Fibroblast of gingiva (primary cell): ENCODE results near the gene ELOVL5.
A peak's percentile ranks its signal among the peaks of the same experiment; 100 is the strongest.
"Not testable (repeated sequence)": the region's sequence is repeated elsewhere in the genome, so short reads cannot be mapped to it uniquely, and the experiment has no call there.

Experiments used
- DNase-seq: peaks from one replicate; pipeline ENCODE4 v3.0.0-alpha.2; 2011; ENCODE audit warnings: low read depth

Gene ELOVL5

DNA sequence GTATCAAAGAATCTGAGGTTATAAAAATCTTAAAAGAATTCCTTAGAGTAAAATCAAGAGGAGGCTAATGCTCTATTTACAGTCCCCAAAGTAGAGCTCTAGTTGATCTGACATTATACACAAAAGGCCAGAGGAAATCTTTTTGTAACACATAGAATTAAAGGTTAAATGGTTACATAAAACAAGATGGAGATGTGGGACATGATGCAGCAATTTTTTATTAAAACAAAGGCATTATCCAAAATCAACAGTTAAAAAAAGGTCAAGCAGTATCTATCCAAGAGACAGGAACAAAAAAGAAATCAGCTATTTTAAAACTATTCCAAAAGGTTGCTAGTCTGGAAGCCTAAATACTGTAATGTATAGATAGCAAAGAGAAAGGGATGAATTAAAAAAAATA lies 20.4 kb downstream of the ELOVL5 start:
- DNase-seq: no peak

- DNase-seq: peak; percentile 37
These were observed 21.7 kb downstream of the ELOVL5 start for GRCh38 chr6:53327017-53327395.

GRCh38 chr6:53326372-53327016 lies 22.3 kb downstream of the ELOVL5 start:
- DNase-seq: peak; percentile 95

- no peak for DNase-seq
These were observed 23.0 kb downstream of the ELOVL5 start for GRCh38 chr6:53325785-53326184.

DNA sequence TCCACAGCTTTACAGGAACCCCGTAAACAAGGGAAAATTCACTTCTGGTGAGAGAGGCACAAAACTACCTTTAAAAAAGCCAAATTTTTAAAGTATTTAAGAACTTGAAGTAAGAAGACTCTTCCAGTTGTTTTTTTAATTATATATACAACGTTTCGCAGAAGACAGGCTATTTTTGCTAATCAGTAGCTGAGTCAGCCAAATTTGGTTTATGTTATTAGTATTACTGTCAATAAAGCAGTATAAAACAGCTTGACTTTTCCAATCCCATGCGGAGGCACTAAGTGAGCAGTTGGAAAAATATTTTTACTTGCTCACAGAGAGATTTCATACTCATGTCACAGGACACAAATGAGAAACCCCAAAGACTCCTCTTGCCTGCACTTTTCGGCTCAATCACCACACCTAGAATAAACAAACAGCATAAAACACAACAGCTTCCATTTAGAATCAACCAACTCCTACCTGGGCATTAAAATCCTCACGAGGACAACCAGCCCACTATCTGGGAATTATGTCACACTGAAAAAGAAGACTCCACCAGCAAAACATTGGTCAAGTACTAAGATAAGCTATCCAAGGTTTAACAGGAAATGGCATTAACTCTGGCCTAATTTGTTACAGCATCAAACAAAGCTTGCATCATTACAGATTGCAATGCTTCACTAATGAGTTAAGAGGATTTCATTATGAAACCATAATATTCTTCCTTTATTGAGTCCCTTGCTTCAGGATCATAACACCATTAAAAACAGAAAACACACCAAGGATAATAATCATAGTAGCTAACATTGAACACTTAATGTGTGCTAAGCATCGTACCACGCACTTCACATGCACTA lies 26.3 kb downstream of the ELOVL5 start:
- no peak for DNase-seq

DNA sequence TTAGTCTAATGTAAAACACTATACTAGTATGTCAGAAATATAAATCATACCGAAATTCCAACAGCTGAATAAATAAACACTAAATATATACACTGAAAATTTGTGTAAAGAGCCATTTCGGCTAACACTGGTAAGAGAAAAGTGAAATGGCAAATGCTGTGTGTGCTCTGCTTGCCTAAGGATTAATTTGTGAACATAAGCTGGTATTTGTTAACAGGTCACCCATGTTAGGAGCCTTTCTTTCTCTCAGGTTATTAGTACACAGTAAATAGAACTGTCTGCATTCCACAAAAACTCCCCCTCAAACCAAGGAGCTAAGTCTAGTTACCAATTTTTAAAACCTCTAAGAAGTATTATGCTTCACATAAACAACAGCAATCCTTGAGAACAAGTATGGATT lies 27.0 kb downstream of the ELOVL5 start:
- DNase-seq: peak; percentile 24

DNA sequence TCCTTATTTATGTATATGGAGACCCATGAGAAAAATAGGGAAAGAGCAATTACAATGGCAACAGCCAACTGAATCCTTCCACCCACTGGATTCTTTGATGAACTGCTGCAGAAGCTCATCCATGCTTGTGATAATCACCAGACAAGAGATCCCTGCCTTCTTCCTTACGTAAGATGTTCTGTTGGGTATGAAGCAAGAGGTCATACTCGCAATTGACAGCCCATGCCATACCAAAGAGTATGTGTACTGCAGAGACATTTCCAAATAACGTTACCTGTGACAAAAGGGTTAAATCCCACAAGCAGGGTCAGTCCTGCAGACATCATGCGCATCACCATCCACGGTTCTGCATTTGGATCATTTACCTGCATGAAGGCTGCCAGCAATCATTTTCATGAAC lies 27.8 kb downstream of the ELOVL5 start:
- peak; percentile 46 for DNase-seq

- no peak for DNase-seq
These were observed 30.3 kb downstream of the ELOVL5 start for GRCh38 chr6:53318429-53318828.

GRCh38 chr6:53317861-53318260 lies 30.9 kb downstream of the ELOVL5 start:
- no peak for DNase-seq

- not testable (repeated sequence) for DNase-seq
These were observed 31.5 kb downstream of the ELOVL5 start for GRCh38 chr6:53317299-53317698.

GRCh38 chr6:53316142-53316541 lies 32.6 kb downstream of the ELOVL5 start:
- no peak for DNase-seq

DNA sequence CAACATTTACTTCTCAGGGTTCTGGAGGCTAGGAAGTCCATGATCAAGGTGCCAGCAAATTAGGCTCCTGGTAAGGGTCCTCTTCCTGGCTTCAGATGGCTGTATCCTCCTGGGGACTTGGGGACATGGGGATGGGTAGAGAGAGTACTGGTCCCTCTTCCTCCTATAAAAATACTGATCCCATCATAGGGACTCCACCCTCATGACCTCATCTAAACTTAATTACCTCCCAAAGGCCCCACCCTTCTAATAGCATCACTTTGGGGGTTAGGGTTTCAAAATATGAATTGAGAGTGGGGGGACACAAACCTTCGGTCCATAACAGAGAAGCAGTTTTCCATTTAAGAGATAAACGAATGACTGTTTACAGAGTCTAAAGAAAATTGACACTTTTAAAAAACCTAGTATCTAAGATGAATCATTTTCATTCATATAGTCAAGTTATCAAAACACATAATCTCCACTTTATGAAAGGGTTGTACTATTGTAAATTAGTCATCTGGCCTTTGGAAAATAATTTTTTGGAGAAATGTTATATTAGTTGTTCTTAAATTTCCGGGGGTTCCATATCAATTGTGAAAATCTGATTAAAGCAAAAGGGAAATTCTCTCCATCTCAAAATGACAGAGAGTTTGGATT lies 33.5 kb downstream of the ELOVL5 start:
- DNase-seq: no peak

- no peak for DNase-seq
These were observed 34.9 kb downstream of the ELOVL5 start for GRCh38 chr6:53313784-53314400.

GRCh38 chr6:53312355-53312754 lies 36.4 kb downstream of the ELOVL5 start:
- DNase-seq: no peak

DNA sequence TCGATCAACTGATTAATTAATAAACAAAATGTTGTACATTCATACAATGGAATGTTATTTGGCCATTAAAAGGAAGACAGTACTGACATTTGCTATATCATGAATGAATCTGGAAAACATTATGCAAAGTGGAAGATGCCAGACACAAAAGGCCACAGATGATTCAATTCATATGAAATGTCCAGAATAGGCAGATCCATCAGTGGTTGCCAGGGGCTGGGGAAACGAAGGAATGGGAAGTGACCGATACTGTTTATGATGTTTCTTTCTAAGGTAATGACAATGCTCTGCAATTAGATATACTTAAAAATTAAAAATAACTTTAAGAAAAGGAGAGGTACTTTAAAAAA lies 37.2 kb downstream of the ELOVL5 start:
- DNase-seq: peak; percentile 78

DNA sequence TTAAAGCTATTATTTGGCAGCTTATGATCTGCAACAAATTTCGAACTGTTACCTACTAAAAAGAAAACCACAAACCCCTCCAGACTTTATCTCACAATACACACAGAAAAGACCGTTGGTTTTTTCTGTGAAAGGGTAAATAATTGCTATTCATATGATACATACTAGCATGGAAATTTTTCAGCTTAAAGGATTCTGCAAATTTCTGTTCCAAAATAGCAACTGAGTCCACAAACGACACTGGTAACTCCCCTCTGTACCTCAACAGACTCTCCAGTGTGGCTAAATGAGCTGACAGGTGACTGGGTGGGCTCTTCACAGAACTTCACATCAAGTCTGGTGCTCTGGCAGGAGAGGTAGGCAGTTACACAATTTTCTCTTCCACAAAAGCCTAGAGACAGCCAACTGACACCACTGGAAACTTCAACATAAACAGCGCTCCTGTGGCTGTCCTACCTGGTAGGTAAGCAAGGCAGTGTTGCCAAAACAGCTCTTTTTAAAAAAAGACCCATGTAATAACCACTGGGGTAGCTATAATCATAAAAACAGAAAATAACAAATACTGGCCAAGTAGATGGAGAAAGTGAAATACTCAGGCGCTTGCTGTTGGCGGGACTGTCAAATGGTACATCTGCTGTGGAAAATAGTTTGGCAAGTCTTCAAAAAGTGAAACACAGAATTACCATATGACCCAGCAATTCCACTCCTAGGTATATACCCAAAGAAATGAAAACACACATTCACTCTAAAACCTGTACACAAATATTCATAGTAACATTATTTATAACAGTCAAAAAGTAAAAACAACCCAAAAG lies 37.8 kb downstream of the ELOVL5 start:
- peak; percentile 53 for DNase-seq

GRCh38 chr6:53309901-53310300 lies 38.8 kb downstream of the ELOVL5 start:
- no peak for DNase-seq

DNA sequence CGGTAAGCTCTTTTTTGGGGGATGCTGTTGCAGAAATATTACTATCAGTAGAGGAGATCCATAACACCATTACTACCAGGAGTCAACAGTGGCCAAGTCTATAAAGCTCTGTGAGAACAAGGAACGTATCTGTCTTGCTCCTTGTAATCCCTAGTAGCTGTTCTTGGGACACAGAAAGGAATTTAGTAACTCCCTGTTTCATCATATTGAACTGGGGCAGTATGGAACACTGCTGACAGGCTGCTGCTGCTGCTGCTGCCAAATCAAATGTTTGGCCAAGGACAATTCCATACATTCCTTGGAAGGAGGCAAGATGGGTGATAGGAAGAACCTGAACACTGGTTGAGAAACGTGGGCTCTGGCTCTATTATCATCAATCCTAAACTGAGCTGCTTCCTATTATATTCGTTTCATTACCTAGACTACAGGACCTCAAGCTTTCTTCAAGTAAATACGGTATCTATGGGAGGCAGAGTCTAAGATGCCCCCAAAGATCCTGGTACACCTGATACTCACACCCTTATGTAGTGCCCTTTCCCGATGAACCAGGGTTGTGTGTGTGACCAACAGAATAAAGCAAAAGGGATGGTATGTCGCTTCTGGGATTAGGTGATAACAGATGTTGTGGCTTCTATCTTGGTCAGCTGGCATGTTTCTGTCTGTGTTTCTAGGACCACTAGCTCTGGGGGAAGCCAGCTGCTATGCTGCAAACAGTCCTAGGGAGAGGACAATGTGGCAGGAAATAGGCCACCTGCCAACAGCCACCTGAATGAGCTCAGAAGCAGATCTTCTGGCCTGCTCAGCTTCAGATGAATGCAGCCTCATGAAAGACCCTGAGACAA lies 39.5 kb downstream of the ELOVL5 start:
- peak; percentile 85 for DNase-seq

DNA sequence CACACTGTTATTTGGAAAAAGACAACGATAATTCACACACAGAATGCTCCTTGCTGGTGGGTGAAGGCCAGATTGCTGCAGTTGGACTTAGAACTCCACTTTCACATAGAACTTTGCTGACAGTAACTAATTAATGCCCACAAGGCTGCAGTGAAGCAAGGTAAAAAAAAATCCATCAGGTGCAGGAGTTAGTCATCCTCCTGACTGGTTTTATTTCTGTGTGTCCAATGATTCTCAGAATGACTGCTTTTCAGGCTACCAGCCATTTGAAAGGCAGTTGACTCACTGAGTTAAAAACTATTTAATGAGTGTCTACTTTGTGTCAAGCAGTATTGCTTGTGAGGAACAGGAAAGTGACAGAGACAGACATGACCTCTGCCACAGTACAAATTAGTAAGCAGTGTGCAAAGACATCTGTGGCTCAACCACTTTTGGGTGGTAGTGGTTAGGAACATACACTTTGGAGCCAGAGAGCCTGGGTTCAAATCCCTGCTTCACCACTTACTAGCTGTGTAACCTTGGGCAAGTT lies 41.9 kb downstream of the ELOVL5 start:
- no peak for DNase-seq

DNA sequence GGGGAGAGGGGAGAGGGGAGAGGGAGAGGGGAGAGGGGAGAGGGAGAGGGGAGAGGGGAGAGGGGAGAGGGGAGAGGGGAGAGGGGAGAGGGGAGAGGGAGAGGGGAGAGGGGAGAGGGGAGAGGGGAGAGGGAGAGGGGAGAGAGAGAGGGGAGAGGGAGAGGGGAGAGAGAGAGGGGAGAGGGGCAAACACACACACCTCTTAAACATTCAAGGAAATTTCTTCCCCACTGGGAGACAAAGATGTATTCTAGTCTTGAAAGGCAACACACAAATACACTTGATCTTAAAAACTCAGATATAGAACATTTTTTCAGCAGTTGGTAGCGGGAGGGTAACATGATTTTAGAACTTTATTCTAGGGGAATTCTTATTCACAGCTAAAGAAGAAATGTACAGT lies 42.5 kb downstream of the ELOVL5 start:
- DNase-seq: not testable (repeated sequence)
